Measurements from ENCODE around the gene CTAGE9.
"Not testable (repeated sequence)": the region's sequence is repeated elsewhere in the genome, so short reads cannot be mapped to it uniquely, and the experiment has no call there.

Gene CTAGE9

DNA sequence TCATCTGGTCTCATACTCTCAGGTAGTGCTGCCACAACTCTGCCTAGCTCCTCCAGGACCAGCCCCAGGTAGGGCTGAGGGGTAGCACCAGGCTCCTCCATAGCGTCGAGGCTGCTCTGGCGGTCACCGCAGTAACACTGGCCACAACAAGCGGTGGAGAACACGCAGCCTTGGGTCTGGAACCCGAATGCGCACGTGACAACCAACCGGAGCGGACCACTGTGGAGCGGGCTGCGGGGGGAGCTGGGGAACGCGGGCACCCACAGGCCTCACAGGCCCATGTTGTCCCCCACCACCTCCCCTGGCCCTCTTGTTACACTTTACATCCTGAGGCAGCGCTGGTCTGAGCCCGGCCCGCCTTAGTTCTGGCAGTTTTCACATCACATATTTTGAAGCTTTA is at the start of gene CTAGE9:
TSS of gene CTAGE9 (minus strand) at position 101 of the 400 bp plus-strand sequence. CDS start at position 101, 0 bp downstream.
- DNase-seq (ENCODE audit: low read depth); H3K4me3 ChIP-seq (ENCODE audit: low read length): not testable (repeated sequence)

- TF ChIP-seq, protein P1, sequence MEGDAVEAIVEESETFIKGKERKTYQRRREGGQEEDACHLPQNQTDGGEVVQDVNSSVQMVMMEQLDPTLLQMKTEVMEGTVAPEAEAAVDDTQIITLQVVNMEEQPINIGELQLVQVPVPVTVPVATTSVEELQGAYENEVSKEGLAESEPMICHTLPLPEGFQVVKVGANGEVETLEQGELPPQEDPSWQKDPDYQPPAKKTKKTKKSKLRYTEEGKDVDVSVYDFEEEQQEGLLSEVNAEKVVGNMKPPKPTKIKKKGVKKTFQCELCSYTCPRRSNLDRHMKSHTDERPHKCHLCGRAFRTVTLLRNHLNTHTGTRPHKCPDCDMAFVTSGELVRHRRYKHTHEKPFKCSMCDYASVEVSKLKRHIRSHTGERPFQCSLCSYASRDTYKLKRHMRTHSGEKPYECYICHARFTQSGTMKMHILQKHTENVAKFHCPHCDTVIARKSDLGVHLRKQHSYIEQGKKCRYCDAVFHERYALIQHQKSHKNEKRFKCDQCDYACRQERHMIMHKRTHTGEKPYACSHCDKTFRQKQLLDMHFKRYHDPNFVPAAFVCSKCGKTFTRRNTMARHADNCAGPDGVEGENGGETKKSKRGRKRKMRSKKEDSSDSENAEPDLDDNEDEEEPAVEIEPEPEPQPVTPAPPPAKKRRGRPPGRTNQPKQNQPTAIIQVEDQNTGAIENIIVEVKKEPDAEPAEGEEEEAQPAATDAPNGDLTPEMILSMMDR (conservative IDR thresholded peaks at IDR 0.05; ENCODE audit: low read depth, low read length): no peak
- H3K4me3 ChIP-seq (ENCODE audit: low read length): no peak overlapping the region
- no peak for DNase-seq (ENCODE audit: low read depth)
These were observed 48.1 kb upstream of the CTAGE9 start for GRCh38 chr6:131758920-131759319.

GRCh38 chr6:131756039-131756438 is 45.2 kb upstream of the CTAGE9 start:
- TF ChIP-seq, protein P1 (conservative IDR thresholded peaks at IDR 0.05; ENCODE audit: low read depth, low read length): no peak
- H3K4me3 ChIP-seq (ENCODE audit: low read length): no peak overlapping the region
- no peak for DNase-seq (ENCODE audit: low read depth)

DNA sequence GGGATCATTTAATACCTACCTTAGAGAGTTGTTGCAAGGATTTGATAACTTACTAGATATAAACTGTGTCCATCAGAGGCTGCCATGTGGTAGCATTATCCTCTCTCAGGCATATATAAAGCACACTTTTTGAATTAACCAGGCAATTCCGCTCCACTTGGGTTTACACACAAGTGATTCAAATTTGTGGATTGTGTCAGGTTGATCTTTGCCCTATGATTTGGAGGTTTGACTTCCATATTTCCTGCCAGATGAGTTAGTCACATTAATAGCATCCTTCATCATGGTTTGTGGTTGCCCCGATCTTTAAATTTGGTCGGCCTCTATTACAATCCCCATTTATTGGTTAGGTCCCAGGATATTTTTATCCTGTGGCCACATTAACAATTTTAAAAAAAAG is 44.8 kb upstream of the CTAGE9 start:
- DNase-seq (ENCODE audit: low read depth): no peak
- TF ChIP-seq, protein P1 (conservative IDR thresholded peaks at IDR 0.05; ENCODE audit: low read depth, low read length): no peak
- H3K4me3 ChIP-seq (ENCODE audit: low read length): no peak overlapping the region

GRCh38 chr6:131754715-131755567 is 44.1 kb upstream of the CTAGE9 start:
- no peak for DNase-seq (ENCODE audit: low read depth)

GRCh38 chr6:131754088-131754487 is 43.3 kb upstream of the CTAGE9 start:
- H3K4me3 ChIP-seq (ENCODE audit: low read length): no peak overlapping the region
- no peak for DNase-seq (ENCODE audit: low read depth)
- TF ChIP-seq, protein P1 (conservative IDR thresholded peaks at IDR 0.05; ENCODE audit: low read depth, low read length): no peak

More at GRCh38 chr6:131754715-131755567, 44.1 kb upstream of the CTAGE9 start:
- H3K4me3 ChIP-seq (ENCODE audit: low read length): no peak overlapping the region
- TF ChIP-seq, protein P1 (conservative IDR thresholded peaks at IDR 0.05; ENCODE audit: low read depth, low read length): no peak

DNA sequence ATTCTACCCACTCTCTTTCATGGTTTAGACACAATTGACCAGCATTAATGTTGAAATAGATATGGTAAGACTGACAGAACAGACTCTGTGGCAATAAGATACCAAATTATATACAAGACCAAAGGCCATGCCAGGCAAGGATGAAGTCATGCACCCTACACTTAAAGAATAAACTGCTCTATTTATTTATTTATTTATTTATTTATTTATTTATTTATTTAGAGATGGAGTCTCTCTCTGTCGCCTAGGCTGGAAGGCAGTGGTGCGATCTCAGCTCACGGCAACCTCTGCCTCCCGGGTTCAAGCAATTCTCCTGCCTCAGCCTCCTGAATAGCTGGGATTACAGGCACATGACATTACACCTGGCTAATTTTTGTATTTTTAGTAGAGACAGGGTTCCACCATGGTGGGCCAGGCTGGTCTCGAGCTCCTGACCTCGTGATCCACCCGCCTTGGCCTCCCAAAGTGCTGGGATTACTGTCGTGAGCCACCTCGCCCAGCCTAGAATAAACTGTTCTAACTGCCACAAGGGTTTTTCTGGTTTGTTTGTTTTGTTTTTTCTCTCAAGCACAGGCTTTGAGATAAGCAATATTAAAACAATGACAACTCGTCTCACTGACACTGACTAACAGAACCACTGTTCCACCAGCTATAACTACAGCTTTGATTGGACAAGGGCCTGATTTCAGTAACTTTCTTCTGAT is 40.3 kb upstream of the CTAGE9 start:
- DNase-seq (ENCODE audit: low read depth); H3K4me3 ChIP-seq (ENCODE audit: low read length): not testable (repeated sequence)

DNA sequence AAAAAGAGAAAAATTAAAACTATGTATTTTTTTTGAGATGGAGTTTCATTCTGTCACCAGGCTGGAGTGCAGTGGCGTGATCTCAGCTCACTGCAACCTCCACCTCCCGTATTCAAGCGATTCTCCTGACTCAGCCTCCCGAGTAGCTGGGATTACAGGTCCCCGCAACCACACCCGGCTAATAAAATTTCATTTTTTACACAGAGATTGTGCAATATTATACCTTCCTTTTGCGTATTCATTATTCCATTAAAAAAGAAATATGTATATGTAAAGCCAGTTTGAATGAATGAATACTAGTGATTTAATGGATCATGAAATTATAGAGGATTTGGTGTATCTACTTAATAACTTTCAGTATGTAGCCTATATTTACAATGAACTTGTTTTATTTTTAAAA is 38.2 kb upstream of the CTAGE9 start:
- TF ChIP-seq, protein P1 (conservative IDR thresholded peaks at IDR 0.05; ENCODE audit: low read depth, low read length): no peak
- DNase-seq (ENCODE audit: low read depth): no peak
- H3K4me3 ChIP-seq (ENCODE audit: low read length): no peak overlapping the region

Measured in retinal pigment epithelial cell (primary cell).